Esophagus muscularis mucosa (tissue), 4 donors: Measurements from ENCODE around the gene LINC01488. TPM values are rescaled to one million over a fixed set of nuclear protein-coding genes. Genes with fewer than 3 reads are reported as not detected.

Source experiments
- DNase-seq: peaks from one replicate; pipeline ENCODE4 v3.0.0-alpha.2; 2017; ENCODE audit errors: extremely low spot score
- H3K27ac ChIP-seq, 4 donors: fragments of 200-600 bp; sonication (generic); replicated peaks in 1 of 4; 1 replicate in 3 of 4; 2 replicates in 1 of 4; pipeline ENCODE4 v1.5.1; 2016 to 2019; ENCODE audit warnings: mild to moderate bottlenecking in 1 of 4
- H3K27me3 ChIP-seq, 4 donors: fragments of 200-600 bp; sonication (generic); one replicate each; pipeline versions ENCODE4 v1.5.1 to v1.6.0; 2016 to 2019
- H3K36me3 ChIP-seq, 4 donors: fragments of 200-600 bp; sonication (generic); one replicate each; pipeline ENCODE4 v1.5.1; 2016 to 2019
- H3K4me1 ChIP-seq, 4 donors: fragments of 200-600 bp; sonication (generic); one replicate each; pipeline ENCODE4 v1.5.1; 2016 to 2019
- H3K4me3 ChIP-seq, 4 donors: fragments of 200-600 bp; sonication (generic); 1 replicate in 2 of 4; 2 replicates in 2 of 4; pipeline ENCODE4 v1.5.1; 2016 to 2019; ENCODE audit warnings: mild to moderate bottlenecking in 4 of 4, moderate library complexity in 1 of 4
- H3K9me3 ChIP-seq, 4 donors: fragments of 200-600 bp; sonication (generic); 1 replicate in 3 of 4; 2 replicates in 1 of 4; pipeline ENCODE4 v1.5.1; 2016 to 2019
- CTCF ChIP-seq, 3 experiments: fragments of 200-600 bp in 2 of 3; fragments of 450-650 bp in 1 of 3; sonication (generic) in 2 of 3; IDR thresholded peaks; one replicate each; pipeline ENCODE4 v1.5.1; 2017 to 2019; ENCODE audit warnings: antibody characterized with exemption in 3 of 3, mild to moderate bottlenecking in 2 of 3, moderate library complexity in 1 of 3
- EP300 ChIP-seq: sonication (generic); formaldehyde crosslinking; IDR thresholded peaks from one replicate; pipeline ENCODE4 v1.6.1; 2017; ENCODE audit warnings: antibody characterized with exemption
- POLR2A ChIP-seq: fragments of 450-650 bp; IDR thresholded peaks from one replicate; pipeline ENCODE4 v1.6.1; 2017; ENCODE audit warnings: antibody characterized with exemption, moderate library complexity, mild to moderate bottlenecking, low read depth
- POLR2AphosphoS5 ChIP-seq, 2 donors: sonication (generic); formaldehyde crosslinking; IDR thresholded peaks; one replicate each; pipeline ENCODE4 v1.6.1; 2017; ENCODE audit warnings: antibody characterized with exemption in 2 of 2
- WGBS: methylation state at CpG from one replicate; pipeline ENCODE4 v1.1.5; 2018; 5-methylcytosine and 5-hydroxymethylcytosine counted together
- intact Hi-C: fragments of 100-400 bp; cut with DNase I; formaldehyde crosslinking; loops from one replicate; pipeline ENCODE4 v1.15.1; 2023
- total RNA-seq, 4 donors: library from RNA; depleted of rRNA; stranded (reverse); fragments of >200 nt; gene quantifications; one replicate each; pipeline versions ENCODE4 v1.1.0 to v1.2.1, GENCODE V29; 2016

The LINC01488 gene
- total RNA-seq, 4 donors from 2014 or later: not detected

GRCh38 chr11:69521457-69521856 lies 40.0 kb downstream of the LINC01488 start:
- H3K4me3 ChIP-seq: no peak overlapping the region
- no peak overlapping the region for H3K27ac ChIP-seq
- peaks cover 0 to 6% (median under 1%) of the 10 kb centered on the region in 4 donors for H3K9me3 ChIP-seq
- DNase-seq: no peak
- no peaks in the 10 kb centered on the region for H3K36me3 ChIP-seq
- intact Hi-C loops: no loop called here
- 73% methylated on average over 4 of the region's 4 CpGs for WGBS
- peaks cover 0 to 10% (median 0%) of the 10 kb centered on the region in 4 donors for H3K27me3 ChIP-seq
- no peak for TF ChIP-seq POLR2AphosphoS5 (IDR thresholded peaks at IDR 0.05)
- no peak for TF ChIP-seq POLR2A
- no peak for TF ChIP-seq CTCF (IDR thresholded peaks at IDR 0.05)
- no peak for TF ChIP-seq EP300
- H3K4me1 ChIP-seq: no peaks in the 10 kb centered on the region

GRCh38 chr11:69523453-69523852 lies 42.0 kb downstream of the LINC01488 start:
- no peak for TF ChIP-seq CTCF (IDR thresholded peaks at IDR 0.05)
- TF ChIP-seq EP300: no peak
- TF ChIP-seq POLR2AphosphoS5 (IDR thresholded peaks at IDR 0.05): no peak
- no peak for TF ChIP-seq POLR2A
- H3K27me3 ChIP-seq: peaks cover 0 to 10% (median 0%) of the 10 kb centered on the region in 4 donors
- peaks cover 0 to 1% (median 0%) of the 10 kb centered on the region in 4 donors for H3K9me3 ChIP-seq
- WGBS: 90% methylated on average over 3 of the region's 3 CpGs
- H3K27ac ChIP-seq: no peak overlapping the region
- H3K4me1 ChIP-seq: no peaks in the 10 kb centered on the region
- intact Hi-C loops: no loop called here
- no peak for DNase-seq
- H3K36me3 ChIP-seq: no peaks in the 10 kb centered on the region
- H3K4me3 ChIP-seq: no peak overlapping the region

GRCh38 chr11:69524291-69524882 lies 42.9 kb downstream of the LINC01488 start:
- no peaks in the 10 kb centered on the region for H3K36me3 ChIP-seq
- TF ChIP-seq POLR2AphosphoS5 (IDR thresholded peaks at IDR 0.05): no peak
- TF ChIP-seq CTCF (IDR thresholded peaks at IDR 0.05): no peak
- no peak for TF ChIP-seq POLR2A
- TF ChIP-seq EP300: no peak
- no peak for DNase-seq
- peaks cover 0 to 10% (median 0%) of the 10 kb centered on the region in 4 donors for H3K27me3 ChIP-seq
- H3K4me1 ChIP-seq: no peaks in the 10 kb centered on the region
- H3K4me3 ChIP-seq: no peak overlapping the region
- intact Hi-C loops: no loop called here
- H3K27ac ChIP-seq: no peak overlapping the region
- 73% methylated on average over 15 of the region's 15 CpGs for WGBS
- no peaks in the 10 kb centered on the region for H3K9me3 ChIP-seq

- no peak for DNase-seq
- 82% methylated on average over 7 of the region's 15 CpGs for WGBS
- TF ChIP-seq POLR2AphosphoS5 (IDR thresholded peaks at IDR 0.05) (no peak), POLR2A (no peak), EP300 (no peak), CTCF (IDR thresholded peaks at IDR 0.05) (no peak)
Measured at GRCh38 chr11:69524991-69525411, 43.5 kb downstream of the LINC01488 start.

More at GRCh38 chr11:69524991-69525411, 43.5 kb downstream of the LINC01488 start:
- Histone ChIP-seq H3K36me3 (no peaks in the 10 kb centered on the region), H3K27ac (no peak overlapping the region), H3K4me3 (no peak overlapping the region), H3K9me3 (no peaks in the 10 kb centered on the region), H3K4me1 (no peaks in the 10 kb centered on the region), H3K27me3 (peaks cover 0 to 10% (median 0%) of the 10 kb centered on the region in 4 donors)
- intact Hi-C loops: no loop called here
